Measurements from ENCODE around the gene USH2A.

The USH2A gene

GRCh38 chr1:215963621-215964020, 459.6 kb downstream of the USH2A start:
- DNase-seq (ENCODE audit: low read depth in 3 of 3): no peak

- no peak for DNase-seq (ENCODE audit: low read depth in 3 of 3)
These were observed 460.2 kb downstream of the USH2A start for GRCh38 chr1:215963040-215963439.

GRCh38 chr1:215958841-215959240, 464.4 kb downstream of the USH2A start:
- no peak for DNase-seq (ENCODE audit: low read depth in 3 of 3)

GRCh38 chr1:215957663-215958062, 465.6 kb downstream of the USH2A start:
- no peak for DNase-seq (ENCODE audit: low read depth in 3 of 3)

- no peak for DNase-seq (ENCODE audit: low read depth in 3 of 3)
These were observed 490.7 kb downstream of the USH2A start for GRCh38 chr1:215932558-215932957.

GRCh38 chr1:215926670-215927069, 496.6 kb downstream of the USH2A start:
- DNase-seq (ENCODE audit: low read depth in 3 of 3): no peak

GRCh38 chr1:215923129-215923824, 500.0 kb downstream of the USH2A start:
- no peak for DNase-seq (ENCODE audit: low read depth in 3 of 3)

- no peak for DNase-seq (ENCODE audit: low read depth in 3 of 3)
These were observed 511.8 kb downstream of the USH2A start for GRCh38 chr1:215911406-215911968.

GRCh38 chr1:215905493-215906115, 517.6 kb downstream of the USH2A start:
- no peak for DNase-seq (ENCODE audit: low read depth in 3 of 3)

GRCh38 chr1:215900684-215901083, 522.6 kb downstream of the USH2A start:
- DNase-seq (ENCODE audit: low read depth in 3 of 3): no peak

GRCh38 chr1:215899901-215900300, 523.3 kb downstream of the USH2A start:
- DNase-seq (ENCODE audit: low read depth in 3 of 3): no peak

- DNase-seq (ENCODE audit: low read depth in 3 of 3): no peak
These were observed 527.4 kb downstream of the USH2A start for GRCh38 chr1:215895893-215896292.

- DNase-seq (ENCODE audit: low read depth in 3 of 3): no peak
These were observed 528.0 kb downstream of the USH2A start for GRCh38 chr1:215895276-215895675.

- no peak for DNase-seq (ENCODE audit: low read depth in 3 of 3)
These were observed 528.6 kb downstream of the USH2A start for GRCh38 chr1:215894617-215895016.

- no peak for DNase-seq (ENCODE audit: low read depth in 3 of 3)
These were observed 531.8 kb downstream of the USH2A start for GRCh38 chr1:215891266-215892057.

GRCh38 chr1:215890438-215890837, 532.8 kb downstream of the USH2A start:
- DNase-seq (ENCODE audit: low read depth in 3 of 3): no peak

GRCh38 chr1:215889871-215890270, 533.4 kb downstream of the USH2A start:
- DNase-seq (ENCODE audit: low read depth in 3 of 3): no peak

GRCh38 chr1:215888159-215888558, 535.1 kb downstream of the USH2A start:
- no peak for DNase-seq (ENCODE audit: low read depth in 3 of 3)

GRCh38 chr1:215887627-215888026, 535.6 kb downstream of the USH2A start:
- no peak for DNase-seq (ENCODE audit: low read depth in 3 of 3)

- DNase-seq (ENCODE audit: low read depth in 3 of 3): no peak
These were observed 540.2 kb downstream of the USH2A start for GRCh38 chr1:215883004-215883403.

- no peak for DNase-seq (ENCODE audit: low read depth in 3 of 3)
These were observed 544.4 kb downstream of the USH2A start for GRCh38 chr1:215878843-215879242.

- no peak for DNase-seq (ENCODE audit: low read depth in 3 of 3)
These were observed 545.1 kb downstream of the USH2A start for GRCh38 chr1:215878128-215878527.

All from stimulated activated CD4-positive, alpha-beta T cell treated with anti-CD3 and anti-CD28 coated beads, TNF-alpha, amount 100 ng/mL, for 4 hours (primary cell).